GM12878 (cell line): Measurements from ENCODE around the gene CDC14A. TPM values are rescaled to one million over a fixed set of nuclear protein-coding genes. Genes with fewer than 3 reads are reported as not detected.

ENCODE experiments used
- ATAC-seq: fragments of 200-7000 bp; cut with Tn5 transposase; 3 replicates; pipeline ENCODE4 v1.9.1; 2020; ENCODE audit warnings: mild to moderate bottlenecking, moderate library complexity
- BruUV-seq: library from RNA; stranded (reverse); fragments of 400-500 nt; replicated peaks from 2 replicates; lab custom pipeline; 2021; lab: Mats Ljungman, UMichigan
- CTCF ChIA-PET: fragments of 300-600 bp; sonication (Branson Sonifier 250); formaldehyde crosslinking; extraction: SDS; loops from one replicate; lab custom pipeline; 2021; ENCODE audit warnings: inconsistent platforms; lab: Yijun Ruan, JAX
- POLR2A ChIA-PET: fragments of 350-600 bp; formaldehyde crosslinking; extraction: SDS; loops from one replicate; lab custom pipeline; 2021; ENCODE audit warnings: inconsistent platforms; lab: Charles Lee
- RAD21 ChIA-PET: fragments of 300-600 bp; sonication (Branson Sonifier 250); formaldehyde crosslinking; loops from one replicate; lab custom pipeline; 2023; ENCODE audit warnings: antibody characterized with exemption; ENCODE audit not compliant: unreplicated experiment; lab: Charles Lee
- SMC1A ChIA-PET: fragments of 300-600 bp; sonication (Branson Sonifier 250); formaldehyde crosslinking; loops from one replicate; lab custom pipeline; 2023; ENCODE audit not compliant: unreplicated experiment, uncharacterized antibody; lab: Charles Lee
- DNase-seq: peaks from one replicate; pipeline ENCODE4 v3.0.0-alpha.2; 2011; ENCODE audit warnings: low read depth, low spot score
- FAIRE-seq: peaks from 3 replicates; lab custom pipeline; 2011; peaks lifted over from hg19 to GRCh38; lab: Jason Lieb, UNC
- H2AFZ ChIP-seq: 2 replicates; pipeline ENCODE4 v1.6.0; 2011; ENCODE audit warnings: low read depth, low read length, control low read depth; ENCODE audit not compliant: control insufficient read depth
- H3K27ac ChIP-seq: 2 replicates; pipeline ENCODE4 v1.5.1; 2011; ENCODE audit warnings: control low read depth; ENCODE audit not compliant: control insufficient read depth, insufficient read depth
- H3K27me3 ChIP-seq, 2 experiments: replicated peaks in 1 of 2; 2 replicates each; pipeline versions ENCODE4 v1.6.0 to v1.6.1; 2011; ENCODE audit warnings: low read length in 1 of 2; ENCODE audit not compliant: control insufficient read depth in 2 of 2, insufficient read depth in 2 of 2
- H3K36me3 ChIP-seq, 2 experiments: 2 replicates each; pipeline ENCODE4 v1.5.1; 2011; ENCODE audit warnings: low read length in 1 of 2; ENCODE audit not compliant: control insufficient read depth in 2 of 2, insufficient read depth in 2 of 2
- H3K4me1 ChIP-seq: 2 replicates; pipeline ENCODE4 v1.6.1; 2011; ENCODE audit warnings: mild to moderate bottlenecking, low read length, moderate library complexity, mixed read lengths; ENCODE audit not compliant: control insufficient read depth, insufficient read depth
- H3K4me2 ChIP-seq: 2 replicates; pipeline ENCODE4 v1.6.0; 2011; ENCODE audit warnings: control low read depth; ENCODE audit not compliant: control insufficient read depth, insufficient read depth
- H3K4me3 ChIP-seq: fragments of 200-600 bp; sonication (generic); 2 replicates; pipeline ENCODE4 v1.5.1; 2016
- H3K79me2 ChIP-seq: 2 replicates; pipeline ENCODE4 v1.6.0; 2011; ENCODE audit warnings: low read length; ENCODE audit not compliant: control insufficient read depth, insufficient read depth
- H3K9ac ChIP-seq: 2 replicates; pipeline ENCODE4 v1.8.0; 2011; ENCODE audit warnings: low read length, control low read depth, mixed read lengths; ENCODE audit not compliant: control insufficient read depth, insufficient read depth
- H3K9me3 ChIP-seq: replicated peaks from 3 replicates; pipeline ENCODE4 v1.5.1; 2011; ENCODE audit warnings: mild to moderate bottlenecking, low read length; ENCODE audit not compliant: control insufficient read depth, insufficient read depth
- H4K20me1 ChIP-seq: 2 replicates; pipeline ENCODE4 v1.6.0; 2011; ENCODE audit not compliant: control insufficient read depth, insufficient read depth
- ASH2L ChIP-seq: fragments of 300-600, 200-600 bp; sonication (generic); IDR thresholded peaks from 2 replicates; pipeline ENCODE4 v1.6.1; 2017; ENCODE audit warnings: low read depth, mild to moderate bottlenecking, borderline replicate concordance
- ATF7 ChIP-seq: fragments of 450-650 bp; IDR thresholded peaks from 2 replicates; pipeline ENCODE4 v1.6.1; 2016; ENCODE audit warnings: low read depth, mild to moderate bottlenecking
- CEBPZ ChIP-seq: fragments of 150-350 bp; IDR thresholded peaks from 2 replicates; pipeline ENCODE4 v1.6.1; 2016; ENCODE audit warnings: low read depth, low read length
- HDAC2 ChIP-seq: fragments of 200-600 bp; sonication (generic); IDR thresholded peaks from 2 replicates; pipeline ENCODE4 v1.6.1; 2017
- MAX ChIP-seq: IDR thresholded peaks from 2 replicates; pipeline ENCODE4 v1.6.1; 2012; ENCODE audit warnings: low read depth, low read length, improper control_type of control experiment
- MEF2A ChIP-seq: IDR thresholded peaks from 2 replicates; pipeline ENCODE4 v1.6.1; 2011; ENCODE audit warnings: low read depth, mild to moderate bottlenecking, low read length, moderate library complexity; ENCODE audit not compliant: insufficient read depth
- PAX8 ChIP-seq: fragments of 450-650 bp; IDR thresholded peaks from 2 replicates; pipeline ENCODE4 v1.6.1; 2017; ENCODE audit warnings: mild to moderate bottlenecking, moderate library complexity
- SRF ChIP-seq, 2 experiments: IDR thresholded peaks; 2 replicates each; pipeline ENCODE4 v1.6.1; 2011; ENCODE audit warnings: low read depth in 2 of 2, low read length in 2 of 2, mild to moderate bottlenecking in 1 of 2, moderate library complexity in 1 of 2
- SUZ12 ChIP-seq: fragments of 200-600 bp; sonication (generic); IDR thresholded peaks from one replicate; pipeline ENCODE4 v1.6.1; 2018; ENCODE audit warnings: antibody characterized with exemption, mild to moderate bottlenecking; ENCODE audit not compliant: unreplicated experiment
- TBL1XR1 ChIP-seq: IDR thresholded peaks from 2 replicates; pipeline ENCODE4 v1.6.1; 2012; ENCODE audit warnings: low read depth, low read length, improper control_type of control experiment
- USF1 ChIP-seq: IDR thresholded peaks from 2 replicates; pipeline ENCODE4 v1.6.1; 2011; ENCODE audit warnings: borderline replicate concordance, low read depth, mild to moderate bottlenecking, moderate library complexity, mixed read lengths, low read length; ENCODE audit not compliant: insufficient read depth; ENCODE audit errors: extremely low read length
- WRNIP1 ChIP-seq: IDR thresholded peaks from 2 replicates; pipeline ENCODE4 v1.6.1; 2011; ENCODE audit warnings: low read depth, low read length, improper control_type of control experiment, borderline replicate concordance
- ZNF687 ChIP-seq: fragments of 450-650 bp; IDR thresholded peaks from 2 replicates; pipeline ENCODE4 v1.6.1; 2017; ENCODE audit warnings: mild to moderate bottlenecking, moderate library complexity
- WGBS: methylation state at CpG from one replicate; pipeline ENCODE4 v1.1.6; 2016; ENCODE audit warnings: low lambda C conversion rate; ENCODE audit not compliant: insufficient replicate concordance, insufficient coverage; ENCODE audit errors: missing lambda C conversion rate; 5-methylcytosine and 5-hydroxymethylcytosine counted together
- in situ Hi-C: fragments of 300-500 bp; cut with MboI; formaldehyde crosslinking; loops from 9 replicates; pipeline ENCODE4 v1.14.3; 2018; ENCODE audit warnings: mixed read lengths
- intact Hi-C: fragments of 100-400 bp; cut with micrococcal nuclease; formaldehyde crosslinking; loops from one replicate; pipeline ENCODE4 v1.14.2; 2022; ENCODE audit not compliant: unreplicated experiment
- polyA plus RNA-seq, 11 experiments: library from polyadenylated mRNA; depleted of rRNA in 4 of 11; unstranded in 6 of 11; stranded (reverse) in 5 of 11; fragments of >200 nt; fragmentation: Nextera tagmentation in 4 of 11; fragmentation: Illumina TruSeq in 1 of 11; extraction: Ambion mirVana in 4 of 11; extraction: Trizol in 1 of 11; gene quantifications; 1 replicate in 1 of 11; 2 replicates in 10 of 11; pipeline versions ENCODE4 v1.2.1 to v1.2.3, GENCODE V29; 2011 to 2016; ENCODE audit warnings: inconsistent platforms in 2 of 11, missing spikeins in 2 of 11, low read depth in 1 of 11
- total RNA-seq, 4 experiments: library from RNA; depleted of rRNA in 3 of 4; stranded (reverse); fragments of >200 nt in 3 of 4; fragmentation: Illumina TruSeq in 1 of 4; extraction: Trizol in 1 of 4; gene quantifications; 2 replicates each; pipeline versions ENCODE4 v1.2.1 to v1.2.3, GENCODE V29; 2013 to 2021
- TF ChIP-seq, protein P1 (sequence below): fragments of 150-350 bp; IDR thresholded peaks from 2 replicates; pipeline ENCODE4 v1.6.1; 2014; ENCODE audit warnings: mild to moderate bottlenecking, low read depth, low read length

The CDC14A gene
- total and polyA plus RNA-seq, 10 of the 15 experiments (the other 5 are each of a cell fraction or from before 2014, with no cell fraction given), result 1.5 to 7.1 (median 5.5) TPM

- Histone ChIP-seq H3K79me2 (no peaks in the 10 kb centered on the region), H3K36me3 (no peaks in the 10 kb centered on the region), H3K4me2 (no peak overlapping the region), H3K4me3 (no peak overlapping the region), H4K20me1 (no peaks in the 10 kb centered on the region), H3K9me3 (no peaks in the 10 kb centered on the region), H3K27ac (no peak overlapping the region), H3K27me3 (no peaks in the 10 kb centered on the region), H3K9ac (no peak overlapping the region), H3K4me1 (no peaks in the 10 kb centered on the region), H2AFZ (no peak overlapping the region)
- ChIA-PET POLR2A (no interaction called here), RAD21 (no interaction called here), CTCF (no interaction called here), SMC1A (interaction anchor here (1.5 kb wide), 1 partner anchor 155 kb away, joined by 3 read pairs; no protein-coding TSS in a partner anchor)
- BruUV-seq, result no TSS peak
- FAIRE-seq, result no peak
- no peak for ATAC-seq
- DNase-seq, result no peak
- in situ Hi-C loops, result no loop called here
- 30% methylated on average over 2 of the region's 2 CpGs for WGBS
- intact Hi-C loops, result no loop called here
- TF ChIP-seq ATF7 (no peak), ZNF687 (no peak), ASH2L (no peak), HDAC2 (no peak), MAX (no peak), PAX8 (no peak), TBL1XR1 (no peak), USF1 (no peak), CEBPZ (no peak), SRF (IDR thresholded peaks at IDR 0.05; ENCODE audit: low read depth in 2 of 2, low read length in 2 of 2) (no peak), WRNIP1 (no peak), MEF2A (no peak), SUZ12 (no peak)
- TF ChIP-seq, protein P1, sequence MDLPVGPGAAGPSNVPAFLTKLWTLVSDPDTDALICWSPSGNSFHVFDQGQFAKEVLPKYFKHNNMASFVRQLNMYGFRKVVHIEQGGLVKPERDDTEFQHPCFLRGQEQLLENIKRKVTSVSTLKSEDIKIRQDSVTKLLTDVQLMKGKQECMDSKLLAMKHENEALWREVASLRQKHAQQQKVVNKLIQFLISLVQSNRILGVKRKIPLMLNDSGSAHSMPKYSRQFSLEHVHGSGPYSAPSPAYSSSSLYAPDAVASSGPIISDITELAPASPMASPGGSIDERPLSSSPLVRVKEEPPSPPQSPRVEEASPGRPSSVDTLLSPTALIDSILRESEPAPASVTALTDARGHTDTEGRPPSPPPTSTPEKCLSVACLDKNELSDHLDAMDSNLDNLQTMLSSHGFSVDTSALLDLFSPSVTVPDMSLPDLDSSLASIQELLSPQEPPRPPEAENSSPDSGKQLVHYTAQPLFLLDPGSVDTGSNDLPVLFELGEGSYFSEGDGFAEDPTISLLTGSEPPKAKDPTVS, result no peak
These were observed 48.1 kb upstream of the CDC14A start for GRCh38 chr1:100304227-100304626.
